ENCODE results near the gene QKI.

The QKI gene

GRCh38 chr6:163566056-163566455 is 151.5 kb downstream of the QKI start:
- no peak for FAIRE-seq
- no peak for DNase-seq (ENCODE audit: insufficient read length, low spot score)
- no peak for TF ChIP-seq PAX5 (IDR thresholded peaks at IDR 0.05; ENCODE audit: insufficient read depth, low read length, severe bottlenecking)
- no peak for TF ChIP-seq POLR2AphosphoS5 (IDR thresholded peaks at IDR 0.05; ENCODE audit: low read depth, low read length)
- no peak for TF ChIP-seq SPI1 (IDR thresholded peaks at IDR 0.05; ENCODE audit: low read depth, low read length)
- no peak for TF ChIP-seq POLR2A (IDR thresholded peaks at IDR 0.05; ENCODE audit: low read depth, low read length)
- TF ChIP-seq TAF1 (IDR thresholded peaks at IDR 0.05; ENCODE audit: low read depth, low read length), result no peak
- TF ChIP-seq POU2F2 (IDR thresholded peaks at IDR 0.05; ENCODE audit: low read depth, low read length), result no peak

- DNase-seq (ENCODE audit: insufficient read length, low spot score) (no peak), FAIRE-seq (no peak)
- TF ChIP-seq POU2F2 (IDR thresholded peaks at IDR 0.05; ENCODE audit: low read depth, low read length) (no peak), TAF1 (IDR thresholded peaks at IDR 0.05; ENCODE audit: low read depth, low read length) (no peak), POLR2AphosphoS5 (IDR thresholded peaks at IDR 0.05; ENCODE audit: low read depth, low read length) (no peak), SPI1 (IDR thresholded peaks at IDR 0.05; ENCODE audit: low read depth, low read length) (no peak), POLR2A (IDR thresholded peaks at IDR 0.05; ENCODE audit: low read depth, low read length) (no peak)
Observed at GRCh38 chr6:163568275-163568674, 153.8 kb downstream of the QKI start.

- DNase-seq (ENCODE audit: insufficient read length, low spot score), result no peak
- no peak for FAIRE-seq
- TF ChIP-seq POLR2A (IDR thresholded peaks at IDR 0.05; ENCODE audit: low read depth, low read length) (no peak), TAF1 (IDR thresholded peaks at IDR 0.05; ENCODE audit: low read depth, low read length) (no peak), POLR2AphosphoS5 (IDR thresholded peaks at IDR 0.05; ENCODE audit: low read depth, low read length) (no peak), POU2F2 (IDR thresholded peaks at IDR 0.05; ENCODE audit: low read depth, low read length) (no peak), SPI1 (IDR thresholded peaks at IDR 0.05; ENCODE audit: low read depth, low read length) (no peak), PAX5 (IDR thresholded peaks at IDR 0.05; ENCODE audit: insufficient read depth, low read length, severe bottlenecking) (no peak)
Observed at GRCh38 chr6:163570579-163571231, 156.2 kb downstream of the QKI start.

GRCh38 chr6:163571730-163572129 is 157.2 kb downstream of the QKI start:
- FAIRE-seq, result no peak
- TF ChIP-seq POLR2A (IDR thresholded peaks at IDR 0.05; ENCODE audit: low read depth, low read length) (no peak), TAF1 (IDR thresholded peaks at IDR 0.05; ENCODE audit: low read depth, low read length) (no peak), SPI1 (IDR thresholded peaks at IDR 0.05; ENCODE audit: low read depth, low read length) (no peak), POU2F2 (IDR thresholded peaks at IDR 0.05; ENCODE audit: low read depth, low read length) (no peak), PAX5 (IDR thresholded peaks at IDR 0.05; ENCODE audit: insufficient read depth, low read length, severe bottlenecking) (no peak), POLR2AphosphoS5 (IDR thresholded peaks at IDR 0.05; ENCODE audit: low read depth, low read length) (no peak)
- no peak for DNase-seq (ENCODE audit: insufficient read length, low spot score)

GRCh38 chr6:163572612-163573011 is 158.1 kb downstream of the QKI start:
- TF ChIP-seq PAX5 (IDR thresholded peaks at IDR 0.05; ENCODE audit: insufficient read depth, low read length, severe bottlenecking) (no peak), SPI1 (IDR thresholded peaks at IDR 0.05; ENCODE audit: low read depth, low read length) (no peak), POLR2A (IDR thresholded peaks at IDR 0.05; ENCODE audit: low read depth, low read length) (no peak), TAF1 (IDR thresholded peaks at IDR 0.05; ENCODE audit: low read depth, low read length) (no peak), POU2F2 (IDR thresholded peaks at IDR 0.05; ENCODE audit: low read depth, low read length) (no peak), POLR2AphosphoS5 (IDR thresholded peaks at IDR 0.05; ENCODE audit: low read depth, low read length) (no peak)
- DNase-seq (ENCODE audit: insufficient read length, low spot score), result no peak
- FAIRE-seq, result peak; percentile 58

GRCh38 chr6:163573503-163574179 is 159.1 kb downstream of the QKI start:
- no peak for FAIRE-seq

GRCh38 chr6:163576114-163576513 is 161.6 kb downstream of the QKI start:
- TF ChIP-seq TAF1 (IDR thresholded peaks at IDR 0.05; ENCODE audit: low read depth, low read length), result no peak
- TF ChIP-seq POLR2AphosphoS5 (IDR thresholded peaks at IDR 0.05; ENCODE audit: low read depth, low read length), result no peak
- FAIRE-seq, result no peak
- no peak for DNase-seq (ENCODE audit: insufficient read length, low spot score)

More at GRCh38 chr6:163573503-163574179, 159.1 kb downstream of the QKI start:
- no peak for DNase-seq (ENCODE audit: insufficient read length, low spot score)
- TF ChIP-seq POLR2A (IDR thresholded peaks at IDR 0.05; ENCODE audit: low read depth, low read length), result no peak
- TF ChIP-seq POU2F2 (IDR thresholded peaks at IDR 0.05; ENCODE audit: low read depth, low read length), result no peak
- no peak for TF ChIP-seq SPI1 (IDR thresholded peaks at IDR 0.05; ENCODE audit: low read depth, low read length)

- DNase-seq (ENCODE audit: insufficient read length, low spot score), result no peak
- FAIRE-seq, result no peak
Observed at GRCh38 chr6:163577404-163577803, 162.9 kb downstream of the QKI start.

GRCh38 chr6:163579111-163579879 is 164.8 kb downstream of the QKI start:
- FAIRE-seq (no peak), DNase-seq (ENCODE audit: insufficient read length, low spot score) (no peak)
- no peak for TF ChIP-seq PAX5 (IDR thresholded peaks at IDR 0.05; ENCODE audit: insufficient read depth, low read length, severe bottlenecking)
- peak; percentile 24; the same call in 1 of the 2 replicates for TF ChIP-seq POLR2AphosphoS5 (IDR thresholded peaks at IDR 0.05; ENCODE audit: low read depth, low read length)

More at GRCh38 chr6:163577404-163577803, 162.9 kb downstream of the QKI start:
- TF ChIP-seq PAX5 (IDR thresholded peaks at IDR 0.05; ENCODE audit: insufficient read depth, low read length, severe bottlenecking) (no peak), POU2F2 (IDR thresholded peaks at IDR 0.05; ENCODE audit: low read depth, low read length) (no peak), POLR2A (IDR thresholded peaks at IDR 0.05; ENCODE audit: low read depth, low read length) (no peak), TAF1 (IDR thresholded peaks at IDR 0.05; ENCODE audit: low read depth, low read length) (no peak), POLR2AphosphoS5 (IDR thresholded peaks at IDR 0.05; ENCODE audit: low read depth, low read length) (no peak), SPI1 (IDR thresholded peaks at IDR 0.05; ENCODE audit: low read depth, low read length) (no peak)

All from GM12891 (cell line).